GM19372 (cell line): Measurements from ENCODE around the gene PFDN6.

Experiments
- ATAC-seq: cut with Tn5 transposase; IDR thresholded peaks from one replicate; pipeline ENCODE4 v1.9.1; 2021; ENCODE audit warnings: mild to moderate bottlenecking, low read depth, moderate library complexity; ENCODE audit not compliant: unreplicated experiment

Gene PFDN6

GRCh38 chr6:33292996-33293682 is 3.7 kb downstream of the PFDN6 start:
- no peak for ATAC-seq

DNA sequence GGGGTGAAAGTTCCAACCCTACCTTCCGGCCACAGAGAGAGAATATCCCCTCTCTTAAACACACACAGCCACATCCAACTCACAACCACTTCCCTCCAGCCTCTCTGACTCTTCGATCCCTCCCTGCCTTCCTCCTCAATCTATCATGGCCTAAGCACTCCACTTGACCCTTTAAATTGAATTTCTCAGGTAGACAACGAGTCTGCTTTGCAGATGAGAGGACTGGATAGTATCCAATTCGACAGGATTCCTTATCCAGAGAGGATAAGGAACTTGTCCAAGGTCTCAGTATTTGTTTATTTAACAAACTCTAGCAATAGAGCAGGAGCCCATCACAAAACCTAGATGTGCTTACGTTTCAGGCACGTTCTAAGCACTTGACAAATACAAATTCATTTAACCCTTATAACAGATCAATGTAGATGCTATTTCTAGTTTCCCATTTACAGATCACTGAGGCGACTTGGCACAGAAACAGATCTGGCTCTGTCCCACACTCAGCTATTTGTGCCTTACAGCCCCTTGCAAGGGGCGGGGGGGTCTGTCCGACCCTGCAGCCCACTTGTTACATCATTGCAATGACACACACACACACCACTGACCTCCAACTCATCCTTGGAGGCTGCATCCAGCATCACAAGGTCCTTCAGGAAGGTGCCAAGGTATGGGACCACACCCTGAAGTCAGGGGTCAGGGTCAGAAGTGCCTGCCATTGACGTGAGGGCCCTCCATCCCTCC is 4.9 kb downstream of the PFDN6 start:
- no peak for ATAC-seq

- ATAC-seq = no peak
These were observed 6.4 kb downstream of the PFDN6 start for GRCh38 chr6:33295621-33296369.

GRCh38 chr6:33296797-33297405 is 7.5 kb downstream of the PFDN6 start:
- no peak for ATAC-seq

- ATAC-seq = no peak
These were observed 8.1 kb downstream of the PFDN6 start for GRCh38 chr6:33297406-33297955.

DNA sequence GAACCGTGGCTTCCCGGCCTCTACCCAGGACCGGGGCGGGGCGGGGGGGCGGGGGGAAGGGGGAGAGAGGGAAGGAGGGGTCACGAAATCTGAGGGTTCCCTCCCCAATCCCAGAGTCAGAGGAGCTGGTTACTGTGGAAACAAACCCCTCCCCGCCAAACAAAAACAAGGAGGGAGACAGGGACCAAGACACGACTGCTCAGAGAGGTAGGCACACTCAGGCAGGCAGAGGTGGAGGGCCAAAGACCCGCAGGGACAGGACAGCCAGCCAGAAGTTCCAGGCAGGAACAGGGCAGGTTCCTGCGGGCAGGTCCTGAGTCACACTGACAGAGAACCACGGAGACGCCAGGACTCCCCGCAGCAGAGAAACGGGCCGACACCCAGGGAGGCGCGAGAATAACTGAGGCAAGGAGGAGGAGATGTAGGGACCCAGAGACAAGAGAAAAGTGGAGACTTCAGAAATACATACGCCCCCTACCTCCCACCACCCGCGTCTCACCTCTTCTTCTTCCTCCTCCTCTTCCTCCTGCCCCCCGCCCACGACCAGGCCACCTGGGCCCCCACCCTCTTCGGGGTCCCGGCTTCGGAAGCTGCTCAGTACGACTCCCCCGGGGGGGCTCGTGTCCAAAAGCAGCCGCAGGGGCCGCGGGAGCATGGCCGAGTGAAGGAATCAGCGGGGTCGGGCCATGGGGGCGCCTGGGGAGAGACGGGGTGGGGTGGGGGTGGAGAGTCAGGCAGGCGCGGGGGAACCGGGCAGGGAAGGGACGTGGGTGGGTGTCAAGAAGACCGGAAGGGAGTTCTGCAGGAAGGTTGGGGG is 8.8 kb downstream of the PFDN6 start:
- ATAC-seq = no peak

- peak; percentile 20 for ATAC-seq
These were observed 9.4 kb downstream of the PFDN6 start, which contains the start of gene RGL2 for GRCh38 chr6:33298773-33299236. TSS of gene RGL2 (minus strand) at chr6:33298942. CDS start at chr6:33298610, 332 bp downstream.

- peak; percentile 78 for ATAC-seq
These were observed 10.0 kb downstream of the PFDN6 start for GRCh38 chr6:33299237-33299944.

DNA sequence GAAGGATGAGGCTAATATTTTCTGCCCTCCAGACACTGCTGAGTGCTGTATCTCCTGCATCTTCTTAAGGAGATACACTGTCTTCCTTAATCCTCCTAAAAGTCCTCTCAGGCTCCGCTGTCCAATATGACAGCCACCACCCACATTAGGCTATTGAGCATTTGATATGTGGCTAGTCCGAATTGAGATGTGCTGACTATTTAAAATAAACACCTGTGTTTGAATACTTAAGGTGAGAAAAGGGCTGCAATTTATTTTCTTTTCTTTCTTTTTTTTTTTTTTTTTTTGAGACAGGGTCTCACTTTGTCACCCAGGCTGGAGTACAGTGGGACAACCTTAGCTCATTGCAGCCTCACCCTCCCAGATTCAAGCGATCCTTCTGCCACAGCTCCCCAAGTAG is 12.5 kb downstream of the PFDN6 start:
- no peak for ATAC-seq

DNA sequence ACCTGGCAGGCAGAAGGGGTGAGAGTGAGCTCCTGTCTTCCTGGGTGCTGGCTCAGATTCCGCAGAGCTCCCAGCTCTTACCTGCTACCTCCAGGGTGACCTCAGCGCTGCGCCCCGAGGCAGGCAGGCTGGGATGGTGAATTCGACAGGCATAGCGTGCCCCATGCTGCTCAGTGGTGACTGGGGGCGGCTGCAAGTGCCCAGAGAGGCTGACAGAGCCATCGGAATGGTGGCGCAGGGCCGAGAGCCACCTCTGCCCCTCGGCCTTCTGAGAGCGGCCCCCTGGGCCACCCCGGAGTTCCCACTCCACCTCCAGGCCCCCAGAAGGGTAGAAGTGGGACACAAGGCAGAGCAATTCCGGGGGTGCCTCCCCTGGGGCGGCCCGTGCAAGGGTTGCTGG is 14.8 kb downstream of the PFDN6 start:
- no peak for ATAC-seq

- no peak for ATAC-seq
These were observed 15.7 kb downstream of the PFDN6 start for GRCh38 chr6:33305052-33305451.

DNA sequence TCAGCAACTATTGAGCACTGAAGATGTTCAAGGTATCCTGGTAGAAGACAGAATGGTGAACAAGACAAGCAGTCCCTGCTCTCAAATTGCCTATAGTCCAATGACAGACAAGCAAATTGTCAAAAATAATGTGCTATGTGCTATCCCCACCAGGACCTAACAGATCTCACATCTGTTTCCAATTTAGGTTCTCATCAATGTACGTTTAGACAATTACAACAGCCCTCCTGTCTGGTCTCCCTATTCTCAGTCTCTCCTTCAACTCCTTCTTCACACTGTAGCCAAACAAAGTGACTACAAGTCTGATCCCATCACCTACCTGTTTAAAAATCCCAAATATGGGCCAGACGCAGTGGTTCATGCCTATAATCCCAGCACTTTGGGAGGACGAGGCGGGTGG is 17.0 kb downstream of the PFDN6 start:
- no peak for ATAC-seq

DNA sequence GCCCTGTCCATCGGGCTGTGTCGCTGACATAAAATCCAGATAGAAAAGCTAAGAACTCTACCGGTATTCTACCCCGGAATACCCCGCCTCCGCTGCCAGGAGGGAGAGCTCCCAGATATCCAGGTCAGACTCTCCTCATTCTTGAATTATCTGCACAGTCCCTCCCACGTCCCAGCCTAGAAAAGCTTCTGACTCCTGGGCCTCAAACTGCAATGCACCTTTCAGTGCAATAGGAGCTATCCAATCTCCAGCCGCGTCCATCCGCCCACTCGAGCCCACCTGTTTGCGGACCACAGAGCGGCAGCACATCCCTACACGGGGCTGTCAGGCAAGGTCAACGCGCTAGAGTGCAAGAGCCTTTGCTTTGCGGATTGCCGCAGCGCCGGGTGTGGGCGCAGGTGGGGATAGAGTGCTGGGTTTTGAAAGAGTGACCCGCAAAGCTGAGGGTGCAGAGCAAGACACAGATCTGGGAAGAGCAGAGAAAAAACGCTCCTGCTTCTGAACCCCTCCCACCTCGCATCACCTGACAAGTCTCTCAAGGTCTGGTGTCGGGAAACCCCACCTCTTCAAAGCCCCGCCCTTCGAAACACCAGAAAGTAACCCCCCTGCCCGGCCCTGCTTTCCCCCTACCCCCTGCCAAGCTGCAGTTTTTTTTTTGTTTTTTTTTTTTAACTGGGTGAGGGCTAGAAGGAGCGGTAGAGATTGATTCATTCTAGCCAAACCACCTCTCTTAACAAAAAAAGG is 23.1 kb downstream of the PFDN6 start:
- no peak for ATAC-seq

- peak; percentile 2 for ATAC-seq
These were observed 23.8 kb downstream of the PFDN6 start for GRCh38 chr6:33313105-33313708.

DNA sequence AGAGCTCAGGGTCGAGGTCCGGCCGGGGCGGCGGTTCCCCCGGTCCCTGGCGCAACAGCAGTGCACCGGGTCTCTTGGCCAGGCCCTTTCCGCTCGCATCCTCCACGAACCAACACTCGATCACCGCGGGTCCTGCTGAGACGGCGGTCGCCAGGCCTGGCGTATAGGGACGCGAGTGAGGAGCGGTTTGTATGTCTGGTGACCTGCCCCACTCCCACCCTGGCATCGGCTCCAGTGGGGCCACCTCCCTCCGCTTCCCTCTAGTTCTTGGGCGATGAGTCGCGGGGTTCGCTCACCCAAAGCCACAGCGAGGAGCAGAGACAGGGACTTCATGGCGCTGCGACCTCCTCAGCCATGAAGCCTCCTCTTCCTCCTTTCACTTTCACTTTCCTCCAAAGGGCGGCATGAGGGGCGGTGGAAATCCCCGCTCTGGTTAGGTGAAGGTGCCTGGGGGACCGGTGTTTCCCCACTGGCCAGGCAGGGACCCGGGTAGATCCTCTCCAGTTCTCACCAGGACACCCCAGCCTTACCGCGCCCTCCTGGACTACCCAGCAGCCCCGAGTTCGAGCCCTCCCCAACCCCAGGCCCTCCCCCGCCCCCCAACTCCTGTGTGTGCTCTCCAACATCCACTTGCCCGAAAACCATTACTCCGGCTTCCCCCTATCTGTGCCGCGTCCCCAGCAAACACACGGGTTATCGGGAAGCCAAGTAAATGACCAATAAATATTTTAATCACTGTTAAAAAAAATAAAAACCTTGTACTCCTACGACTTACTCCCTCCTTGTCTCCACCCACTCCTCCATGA is 24.5 kb downstream of the PFDN6 start, which contains the start of gene TAPBP:
Gene TAPBP, minus strand, starts transcription at position 370 of the 806 bp plus-strand sequence. Its CDS starts 37 bp downstream, at position 333.
- ATAC-seq = peak; percentile 35

GRCh38 chr6:33314515-33314942 is 25.1 kb downstream of the PFDN6 start:
- ATAC-seq = no peak
